ENCODE data around the gene RACK1.

The RACK1 gene

DNA sequence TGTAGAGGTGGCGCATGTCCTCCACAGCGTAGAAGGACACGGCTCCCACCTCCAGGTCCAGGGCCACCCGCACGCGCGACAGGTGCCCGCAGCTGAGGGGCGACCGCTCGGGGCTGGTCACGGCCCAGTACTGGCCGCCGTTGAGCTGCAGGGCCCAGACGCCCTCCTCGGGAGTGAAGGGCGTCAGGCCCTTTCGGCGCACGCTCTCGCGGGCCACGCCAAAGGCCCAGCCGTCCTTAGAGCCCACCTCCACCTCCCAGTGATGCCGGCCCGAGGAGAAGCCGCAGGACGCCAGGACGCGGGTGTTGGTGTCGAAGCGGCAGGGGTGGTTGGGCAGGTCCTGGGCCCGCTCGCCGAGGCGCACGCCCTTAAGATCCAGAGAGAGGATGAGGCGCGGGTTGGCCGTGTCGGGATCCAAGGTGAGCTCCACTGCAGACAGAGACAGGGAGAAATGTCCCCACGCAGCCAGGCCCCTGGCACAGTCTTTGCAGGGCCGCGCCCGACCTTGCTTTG, 48.4 kb downstream of the RACK1 start:
- no peak for DNase-seq (ENCODE audit: low read depth in 2 of 2)

GRCh38 chr5:181194489-181195248, 49.0 kb downstream of the RACK1 start:
- DNase-seq (ENCODE audit: low read depth in 2 of 2), result no peak

DNA sequence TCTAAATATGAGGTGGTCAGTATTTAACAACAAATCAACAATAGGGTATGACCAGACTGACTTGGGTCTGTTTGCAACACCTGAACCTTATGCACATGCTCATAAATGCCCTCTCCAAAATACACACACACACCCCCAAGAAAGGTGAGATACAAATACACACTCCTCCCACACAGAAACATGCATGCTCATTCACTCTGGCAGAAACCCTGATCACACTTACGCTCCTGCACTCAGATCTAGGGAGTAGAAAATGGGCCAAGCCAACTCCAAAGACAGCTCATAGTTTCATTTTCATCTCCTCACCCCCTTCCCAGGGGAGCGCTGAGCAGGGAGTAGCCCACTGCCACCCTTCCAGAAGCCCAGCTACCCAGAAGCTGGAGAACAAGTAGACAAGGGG, 50.0 kb downstream of the RACK1 start:
- DNase-seq (ENCODE audit: low read depth in 2 of 2), result no peak

- no peak for DNase-seq (ENCODE audit: low read depth in 2 of 2)
Measured at GRCh38 chr5:181192337-181193046, 51.2 kb downstream of the RACK1 start.

GRCh38 chr5:181191526-181192336, 52.0 kb downstream of the RACK1 start:
- peak; percentile 89 to 92 for DNase-seq (ENCODE audit: low read depth in 2 of 2)

DNA sequence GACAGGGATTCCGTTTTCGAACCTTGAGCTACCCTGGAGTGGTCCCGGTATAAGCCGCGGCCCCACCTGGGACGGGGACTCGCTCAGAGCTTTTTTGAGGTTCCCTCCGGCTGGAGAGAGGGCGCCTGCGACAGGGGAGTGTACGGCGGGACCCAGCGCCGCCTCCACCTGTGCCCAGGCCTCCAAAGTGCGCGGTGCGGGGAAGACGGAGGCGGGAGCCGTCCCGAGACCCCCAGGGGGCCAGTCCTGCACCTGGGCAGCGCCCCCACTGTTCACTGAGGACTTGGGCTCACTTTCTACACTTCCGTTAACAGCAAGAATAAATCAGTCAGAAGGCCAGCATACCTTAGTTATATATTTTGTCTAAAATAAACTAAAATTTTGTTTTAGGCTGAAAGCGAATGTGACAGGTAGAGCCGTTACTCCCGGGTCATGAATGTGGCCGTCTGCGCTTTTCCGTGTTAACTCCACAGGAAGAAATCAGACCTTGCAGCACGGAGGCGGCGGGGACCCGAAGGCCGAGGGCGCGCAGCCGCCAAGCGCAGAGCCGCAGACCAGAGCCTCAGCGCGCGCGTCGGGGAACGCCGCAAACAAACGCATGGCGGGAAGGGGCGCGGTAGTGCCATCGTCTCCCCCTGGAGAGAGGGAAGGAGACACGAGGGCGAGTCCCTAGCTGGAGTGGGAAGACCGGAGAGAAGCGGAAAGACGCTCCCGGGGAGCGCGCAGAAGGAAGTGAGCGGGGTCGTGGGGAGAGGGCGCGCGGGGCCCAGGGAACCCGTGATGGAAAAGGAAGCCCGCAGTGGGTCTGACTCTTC, 52.8 kb downstream of the RACK1 start:
- no peak for DNase-seq (ENCODE audit: low read depth in 2 of 2)

- no peak for DNase-seq (ENCODE audit: low read depth in 2 of 2)
Measured at GRCh38 chr5:181189962-181190710, 53.6 kb downstream of the RACK1 start.

- no peak for DNase-seq (ENCODE audit: low read depth in 2 of 2)
Measured at GRCh38 chr5:181189363-181189961, 54.2 kb downstream of the RACK1 start.

GRCh38 chr5:181188700-181189362, 54.9 kb downstream of the RACK1 start:
- DNase-seq (ENCODE audit: low read depth in 2 of 2), result peak; percentile 31 to 39

- DNase-seq (ENCODE audit: low read depth in 2 of 2), result peak; percentile 39 to 44
Measured at GRCh38 chr5:181187500-181188213, 56.0 kb downstream of the RACK1 start.

DNA sequence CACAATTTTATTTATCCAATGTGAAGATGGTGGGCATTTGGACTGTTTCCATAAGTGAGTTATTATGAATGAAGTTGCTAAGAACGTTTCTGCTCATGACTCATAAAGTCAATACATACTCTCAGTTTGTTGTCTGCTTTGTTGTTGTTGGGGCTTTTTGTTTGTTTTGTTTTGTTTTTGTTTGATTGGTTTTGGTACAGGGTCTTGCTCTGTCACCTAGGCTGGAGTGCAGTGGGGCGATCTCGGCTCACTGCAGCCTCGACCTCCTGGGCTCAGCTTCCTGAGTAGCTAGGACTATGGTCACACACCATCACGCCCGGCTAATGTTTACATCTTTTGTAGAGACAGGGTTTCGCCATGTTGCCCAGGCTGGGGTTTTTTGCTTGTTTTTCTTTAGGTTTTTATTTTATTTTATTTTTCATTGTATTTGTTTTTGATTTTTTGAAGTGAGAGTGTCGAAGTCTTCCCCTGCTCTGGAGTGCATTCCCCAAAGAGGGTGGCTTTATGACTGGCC, 56.7 kb downstream of the RACK1 start:
- no peak for DNase-seq (ENCODE audit: low read depth in 2 of 2)

Measured in fibroblast of skin of left biceps (primary cell).